HL-60/S4 treated with phorbol 12-myristate 13-acetate at 8.2 ng/mL for 4 days and 3 days (cell line): ENCODE measurements around the gene ERV3-1.
"Not testable (repeated sequence)": the region's sequence is repeated elsewhere in the genome, so short reads cannot be mapped to it uniquely, and the experiment has no call there.

ENCODE experiments used
- in situ Hi-C: fragments of 300-500 bp; cut with MboI; formaldehyde crosslinking; loops from 2 replicates; pipeline ENCODE4 v1.15.0; 2022; ENCODE audit warnings: low sequenced_read_pairs

The ERV3-1 gene

DNA sequence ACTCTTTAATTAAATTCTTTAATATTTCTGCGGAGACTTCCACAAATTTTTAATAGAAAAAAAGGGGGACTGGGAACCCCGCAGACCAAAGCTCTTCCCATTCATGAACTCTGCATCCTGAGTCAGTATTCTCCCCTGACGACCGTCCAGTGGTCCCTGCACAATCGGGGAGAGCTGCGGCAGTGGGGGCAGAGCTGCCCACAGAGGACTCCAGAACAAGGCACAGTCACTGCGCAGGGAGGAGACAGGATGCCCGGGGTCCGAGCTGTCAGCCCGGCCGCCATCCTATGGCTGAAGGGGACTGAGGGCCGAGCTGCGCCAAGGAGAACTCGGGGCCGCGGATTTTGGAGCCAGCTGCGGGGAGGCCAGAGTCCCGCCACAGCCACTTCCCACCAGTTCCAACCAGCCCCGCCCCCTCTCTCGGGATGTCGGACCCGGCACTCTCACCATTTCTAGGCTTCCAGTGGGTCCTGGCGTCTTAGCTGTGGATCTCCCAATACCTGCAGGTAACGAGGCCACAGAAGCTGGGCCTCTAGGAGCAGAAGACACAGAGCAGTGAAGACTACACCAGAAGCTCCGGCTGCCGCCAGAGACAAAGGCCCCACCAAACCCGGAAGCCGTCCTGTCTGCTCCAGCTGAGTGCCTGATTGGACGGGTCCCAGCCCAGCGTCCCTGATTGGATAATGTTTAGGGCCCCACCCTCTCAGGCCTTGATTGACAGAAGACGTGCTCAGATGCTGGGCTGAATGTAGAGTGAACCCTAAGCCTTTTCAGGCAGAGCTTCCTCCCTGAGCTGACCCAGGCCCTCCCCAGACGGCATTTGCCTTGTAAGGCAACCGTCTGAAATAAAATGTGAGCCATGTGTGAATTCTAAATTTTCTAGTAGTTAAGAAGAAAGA lies at the start of gene ERV3-1:
Gene ERV3-1, minus strand, starts transcription at position 594 of the 899 bp plus-strand sequence. CDS start 13,661 bp downstream, outside the sequence.
- in situ Hi-C loops = no loop called here

DNA sequence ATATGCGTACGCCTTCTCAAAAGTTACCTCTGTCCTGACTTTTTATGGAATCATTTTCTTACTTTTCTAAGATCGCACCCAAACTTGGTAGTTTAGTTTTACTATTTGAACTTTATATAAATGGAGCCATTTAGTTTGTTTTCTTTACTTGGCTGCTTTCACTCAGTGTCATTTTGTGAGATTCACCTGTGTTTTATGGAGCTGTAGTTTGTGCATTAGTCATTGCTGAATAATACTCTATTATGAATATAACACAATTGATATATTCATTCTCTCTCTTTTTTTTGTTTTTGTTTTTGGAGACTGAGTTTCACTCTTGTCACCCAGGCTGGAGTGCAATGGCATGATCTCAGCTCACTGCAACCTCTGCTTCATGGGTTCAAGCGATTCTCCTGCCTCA lies 49.3 kb upstream of the ERV3-1 start:
- in situ Hi-C loops = not testable (repeated sequence)

- in situ Hi-C loops = not testable (repeated sequence)
Measured at GRCh38 chr7:65054466-65054994, 48.0 kb upstream of the ERV3-1 start.

DNA sequence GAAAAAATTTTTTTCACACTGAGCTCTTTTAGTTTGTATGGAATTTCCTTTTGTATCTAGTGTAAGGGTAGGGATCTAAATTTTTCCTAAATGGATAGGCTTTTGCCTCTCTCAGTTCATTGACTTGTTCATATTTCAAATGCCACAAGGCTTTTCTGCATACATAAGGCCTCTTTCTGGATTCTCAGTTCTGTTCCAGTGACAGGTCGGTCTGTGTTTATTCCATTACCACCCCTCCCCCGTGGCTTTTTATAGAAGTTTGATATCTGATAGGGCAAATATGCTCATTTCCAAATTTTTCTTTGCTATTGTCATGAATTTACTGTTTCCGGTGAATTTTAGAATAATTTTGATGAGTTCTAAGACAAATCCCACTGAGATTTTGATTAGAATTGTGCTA lies 45.2 kb upstream of the ERV3-1 start:
- in situ Hi-C loops = not testable (repeated sequence)

GRCh38 chr7:65051139-65051538 lies 44.7 kb upstream of the ERV3-1 start:
- in situ Hi-C loops = not testable (repeated sequence)

- in situ Hi-C loops = not testable (repeated sequence)
Measured at GRCh38 chr7:65046329-65046728, 39.8 kb upstream of the ERV3-1 start.

DNA sequence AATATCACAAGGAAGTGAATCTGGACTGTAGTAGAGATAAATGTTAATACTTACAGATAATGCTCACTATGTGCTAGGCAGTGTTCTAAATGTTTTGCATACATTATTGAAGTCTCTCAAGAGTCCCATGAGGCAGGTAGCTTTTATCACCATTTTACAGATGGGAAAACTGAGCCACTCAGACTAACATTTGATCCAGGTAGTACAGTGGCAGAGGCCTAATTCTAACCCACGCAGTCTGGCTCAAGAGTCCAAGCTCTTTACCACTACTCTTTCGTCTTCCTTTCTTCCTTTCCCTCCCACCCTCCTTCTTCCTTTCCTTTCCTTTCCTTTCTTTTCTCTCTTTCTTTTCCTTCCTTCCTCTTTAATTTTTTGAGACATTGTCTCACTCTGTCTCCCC lies 39.1 kb upstream of the ERV3-1 start:
- in situ Hi-C loops = not testable (repeated sequence)

GRCh38 chr7:65038767-65039166 lies 32.3 kb upstream of the ERV3-1 start:
- in situ Hi-C loops = not testable (repeated sequence)

DNA sequence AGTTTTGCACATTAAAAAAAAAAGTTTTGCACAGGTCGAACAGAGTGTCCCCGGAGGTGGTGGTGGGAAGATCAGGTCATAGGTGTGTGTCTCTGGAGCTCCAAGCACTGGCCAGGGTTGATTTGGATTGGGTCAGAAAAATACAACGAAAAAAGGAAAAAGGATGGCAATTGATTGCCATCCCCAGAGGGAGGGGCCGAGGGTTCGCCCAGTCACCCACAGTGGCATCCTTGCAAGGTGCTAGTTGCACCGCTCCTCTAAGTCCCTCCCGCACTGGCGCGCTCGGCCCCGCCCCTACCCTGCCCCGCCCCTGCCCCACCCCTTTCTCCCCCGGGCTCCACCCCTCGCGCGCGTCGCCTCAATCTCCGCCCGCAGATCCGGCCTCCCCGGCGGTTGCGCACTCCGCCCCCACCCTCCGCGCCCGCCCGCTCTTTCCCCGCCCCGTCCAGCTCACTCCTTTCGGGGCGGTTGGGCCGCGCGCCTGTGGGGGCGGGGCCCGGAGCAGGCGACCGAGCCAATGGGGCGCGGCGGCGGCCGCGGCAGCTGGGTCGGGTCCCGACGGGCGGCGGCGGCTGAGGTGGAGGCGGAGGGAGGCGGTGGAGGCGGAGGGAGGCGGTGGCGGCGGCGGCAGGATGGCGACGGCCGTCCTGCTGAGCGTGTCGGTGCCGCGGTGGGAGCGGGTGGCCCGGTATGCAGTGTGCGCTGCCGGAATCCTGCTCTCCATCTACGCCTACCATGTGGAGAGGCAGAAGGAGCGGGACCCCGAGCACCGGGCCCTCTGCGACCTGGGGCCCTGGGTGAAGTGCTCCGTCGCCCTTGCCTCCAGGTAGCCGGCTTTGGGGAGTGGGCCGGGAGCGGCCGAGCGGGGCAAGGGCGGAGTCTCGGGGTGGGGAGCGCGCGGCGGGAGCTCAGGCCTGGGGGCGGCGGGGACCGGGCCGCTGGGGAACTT lies 31.5 kb upstream of the ERV3-1 start:
- in situ Hi-C loops = no loop called here

GRCh38 chr7:65036526-65036925 lies 30.0 kb upstream of the ERV3-1 start:
- in situ Hi-C loops = not testable (repeated sequence)

- in situ Hi-C loops = not testable (repeated sequence)
Measured at GRCh38 chr7:65035469-65035868, 29.0 kb upstream of the ERV3-1 start.

- in situ Hi-C loops = not testable (repeated sequence)
Measured at GRCh38 chr7:65034120-65034782, 27.8 kb upstream of the ERV3-1 start.

DNA sequence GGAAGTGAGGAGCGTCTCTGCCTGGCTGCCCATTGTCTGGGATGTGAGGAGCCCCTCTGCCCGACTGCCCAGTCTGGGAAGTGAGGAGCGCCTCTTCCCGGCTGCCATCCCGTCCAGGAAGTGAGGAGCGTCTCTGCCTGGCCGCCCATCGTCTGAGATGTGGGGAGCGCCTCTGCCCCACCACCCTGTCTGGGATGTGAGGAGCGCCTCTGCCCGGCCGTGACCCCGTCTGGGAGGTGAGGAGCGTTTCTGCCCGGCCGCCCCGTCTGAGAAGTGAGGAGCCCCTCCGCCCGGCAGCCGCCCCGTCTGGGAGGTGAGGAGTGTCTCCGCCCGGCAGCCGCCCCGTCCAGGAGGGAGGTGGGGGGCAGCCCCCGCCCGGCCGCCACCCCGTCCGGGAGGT lies 26.9 kb upstream of the ERV3-1 start:
- in situ Hi-C loops = not testable (repeated sequence)

DNA sequence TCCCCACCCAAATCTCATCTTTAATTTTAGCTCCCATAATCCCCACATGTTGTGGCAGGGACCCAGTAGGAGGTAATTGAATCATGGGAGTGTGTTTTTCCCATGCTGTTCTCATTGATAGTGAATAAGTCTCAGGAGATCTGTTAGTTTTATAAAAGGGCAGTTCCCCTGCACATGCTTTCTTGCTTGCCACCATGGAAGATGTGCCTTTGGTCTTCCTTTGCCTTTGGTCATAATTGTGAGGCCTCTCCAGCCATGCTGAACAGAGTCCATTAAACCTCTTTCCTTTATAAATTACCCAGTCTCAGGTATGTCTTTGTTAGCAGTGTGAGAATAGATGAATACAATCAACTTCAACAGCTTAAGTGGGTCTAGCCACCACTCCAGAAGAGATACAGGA lies 18.5 kb upstream of the ERV3-1 start:
- in situ Hi-C loops = not testable (repeated sequence)

- in situ Hi-C loops = not testable (repeated sequence)
Measured at GRCh38 chr7:65020978-65021377, 14.5 kb upstream of the ERV3-1 start.

DNA sequence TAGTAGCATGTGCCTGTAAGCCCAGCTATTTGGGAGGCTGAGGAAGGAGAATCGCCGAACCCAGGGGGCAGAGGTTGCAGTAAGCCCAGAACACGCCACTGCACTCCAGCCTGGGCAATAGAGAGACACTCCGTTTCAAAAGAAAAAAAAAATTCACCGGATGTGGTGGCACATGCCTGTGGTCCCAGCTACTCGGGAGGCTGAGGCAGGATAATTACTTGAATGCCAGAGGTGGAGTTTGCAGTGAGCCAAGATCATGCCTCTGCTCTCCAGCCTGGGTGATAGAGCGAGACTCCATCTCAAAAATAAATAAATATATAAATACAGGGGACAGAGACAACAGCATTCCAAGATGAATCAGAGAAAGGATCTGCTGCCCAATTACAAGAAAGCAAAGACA lies 3.4 kb upstream of the ERV3-1 start:
- in situ Hi-C loops = not testable (repeated sequence)

- in situ Hi-C loops = not testable (repeated sequence)
Measured at GRCh38 chr7:65009394-65009793, 2.9 kb upstream of the ERV3-1 start.

DNA sequence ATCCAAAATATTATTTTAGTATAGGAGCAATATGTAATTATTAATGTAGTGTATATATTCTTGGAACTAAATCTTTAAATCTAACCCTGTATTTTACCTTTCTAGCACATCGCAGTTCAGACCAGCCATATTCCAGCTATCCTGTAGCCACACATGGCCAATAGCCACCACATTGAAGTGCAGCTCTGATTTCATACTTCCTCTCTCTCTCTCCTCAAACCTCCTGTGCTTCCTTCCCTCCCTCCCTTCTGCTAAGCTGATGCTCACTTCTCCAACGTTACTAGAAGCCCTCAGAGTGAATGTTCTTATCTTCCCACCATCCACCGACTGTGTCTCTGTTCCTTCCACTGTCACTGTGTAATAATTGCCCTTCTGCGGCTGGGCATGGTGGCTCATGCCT lies 549 bp upstream of the ERV3-1 start:
- in situ Hi-C loops = not testable (repeated sequence)

GRCh38 chr7:65004575-65004974 lies 1.9 kb downstream of the ERV3-1 start:
- in situ Hi-C loops = no loop called here

DNA sequence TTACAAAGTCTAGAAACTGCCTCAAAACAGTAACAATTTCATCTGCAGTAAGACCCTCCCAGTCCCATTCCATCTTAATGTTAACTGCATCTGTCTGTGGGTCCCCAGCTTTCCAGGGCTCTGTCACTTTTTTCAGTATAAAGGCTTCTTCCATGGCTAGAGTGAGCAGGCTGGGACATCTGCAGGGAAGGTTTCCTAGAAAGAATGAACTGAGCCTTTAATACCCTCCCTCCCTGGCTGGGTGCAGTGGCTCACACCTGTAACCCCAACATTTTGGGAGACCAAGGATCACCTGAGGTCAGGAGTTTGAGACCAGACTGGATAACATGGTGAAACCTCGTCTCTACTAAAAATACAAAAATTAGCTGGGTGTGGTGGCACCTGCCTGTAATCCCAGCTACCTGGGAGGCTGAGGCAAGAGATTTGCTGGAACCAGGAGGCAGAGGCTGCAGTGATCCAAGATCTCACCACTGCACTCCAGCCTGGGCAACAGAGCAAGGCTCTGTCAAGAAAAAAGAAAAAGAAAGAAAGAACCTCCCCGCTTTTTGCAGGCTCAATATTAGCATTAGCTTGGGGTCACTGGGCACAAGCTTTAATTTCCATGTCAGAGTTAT lies 3.4 kb downstream of the ERV3-1 start:
- in situ Hi-C loops = no loop called here
